ENCODE results near the gene MISP.
"Not testable (repeated sequence)": the region's sequence is repeated elsewhere in the genome, so short reads cannot be mapped to it uniquely, and the experiment has no call there.

MISP gene

DNA sequence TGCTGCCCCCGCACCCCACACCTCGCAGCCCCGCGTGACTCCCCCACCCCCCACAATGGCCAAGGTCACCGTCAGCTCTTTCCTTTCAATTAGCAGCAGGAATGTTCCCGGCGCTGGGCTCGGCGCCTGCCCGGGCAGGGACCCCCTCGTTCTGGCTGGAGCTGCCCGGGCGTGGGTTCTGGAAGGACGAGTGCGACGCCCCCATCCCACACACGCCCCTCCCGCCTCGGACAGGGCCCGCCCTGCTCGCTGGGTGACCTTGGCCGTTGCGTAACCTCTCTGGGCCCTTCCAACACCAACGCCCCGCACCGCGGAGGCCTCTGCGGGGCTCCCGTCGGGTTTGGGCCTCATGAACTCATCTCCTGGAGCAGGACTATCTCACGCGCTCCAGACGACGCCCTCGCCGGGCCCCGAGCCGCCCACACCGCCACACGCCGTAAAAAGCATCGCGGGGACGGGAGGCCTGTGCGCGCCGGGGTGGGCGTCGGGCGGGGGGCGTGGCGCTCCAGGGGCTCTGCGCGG lies 31.9 kb upstream of the MISP start:
- peaks cover 7 to 8% of the 10 kb centered on the region in 2 donors for H3K9me3 Mint-ChIP-seq
- peaks cover 41 to 53% of the 10 kb centered on the region in 2 donors for H3K27me3 Mint-ChIP-seq
- DNase-seq = no peak
- no peak overlapping the region for H3K4me3 Mint-ChIP-seq
- H3K4me1 Mint-ChIP-seq = peaks cover 15 to 26% of the 10 kb centered on the region in 2 donors
- peaks cover 8 to 9% of the 10 kb centered on the region in 2 donors for H3K36me3 Mint-ChIP-seq
- H3K27ac Mint-ChIP-seq = no peak overlapping the region
- no peak for ATAC-seq (replicated peaks)

DNA sequence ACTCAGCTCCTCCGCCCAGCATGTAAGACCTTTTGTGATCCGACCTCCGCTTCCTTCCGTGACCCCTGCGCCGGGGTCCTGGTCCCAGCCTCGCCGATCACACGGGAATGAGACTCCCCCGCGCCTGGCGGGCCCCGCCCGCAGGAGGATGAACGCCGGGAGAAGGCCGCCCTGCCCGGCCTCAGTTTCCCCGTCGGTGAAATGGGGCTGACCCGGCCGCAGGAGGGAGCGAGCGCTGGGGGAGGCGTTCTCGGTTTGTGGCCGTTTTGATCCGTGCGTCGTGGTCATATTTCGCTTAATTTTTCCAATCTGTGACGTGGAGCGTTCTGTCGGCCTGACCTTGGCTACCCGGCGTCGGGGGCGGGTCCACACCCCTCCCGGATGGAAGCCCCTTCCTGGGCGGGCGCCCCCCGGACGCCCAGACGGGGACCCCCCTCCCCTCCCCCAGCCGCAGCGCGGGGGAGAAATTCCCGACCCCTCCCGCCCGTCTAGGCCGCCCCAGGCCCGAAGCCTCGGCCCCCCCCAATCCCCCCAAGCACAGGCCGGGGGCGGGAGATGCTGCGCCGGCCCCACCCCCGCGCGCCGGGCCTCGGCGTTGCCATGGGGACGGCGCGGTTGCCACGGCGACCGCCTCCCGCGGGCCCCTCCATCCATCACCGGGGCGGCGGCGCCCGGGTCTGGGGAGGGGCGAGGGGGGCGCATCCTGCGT lies 31.1 kb upstream of the MISP start:
- no peak for ATAC-seq (replicated peaks)
- H3K27ac Mint-ChIP-seq = no peak overlapping the region
- no peak for DNase-seq
- H3K27me3 Mint-ChIP-seq = peaks cover 41 to 53% of the 10 kb centered on the region in 2 donors
- peaks cover 15 to 26% of the 10 kb centered on the region in 2 donors for H3K4me1 Mint-ChIP-seq
- no peak overlapping the region for H3K4me3 Mint-ChIP-seq
- peaks cover 7 to 8% of the 10 kb centered on the region in 2 donors for H3K9me3 Mint-ChIP-seq
- H3K36me3 Mint-ChIP-seq = peaks cover 8 to 9% of the 10 kb centered on the region in 2 donors

DNA sequence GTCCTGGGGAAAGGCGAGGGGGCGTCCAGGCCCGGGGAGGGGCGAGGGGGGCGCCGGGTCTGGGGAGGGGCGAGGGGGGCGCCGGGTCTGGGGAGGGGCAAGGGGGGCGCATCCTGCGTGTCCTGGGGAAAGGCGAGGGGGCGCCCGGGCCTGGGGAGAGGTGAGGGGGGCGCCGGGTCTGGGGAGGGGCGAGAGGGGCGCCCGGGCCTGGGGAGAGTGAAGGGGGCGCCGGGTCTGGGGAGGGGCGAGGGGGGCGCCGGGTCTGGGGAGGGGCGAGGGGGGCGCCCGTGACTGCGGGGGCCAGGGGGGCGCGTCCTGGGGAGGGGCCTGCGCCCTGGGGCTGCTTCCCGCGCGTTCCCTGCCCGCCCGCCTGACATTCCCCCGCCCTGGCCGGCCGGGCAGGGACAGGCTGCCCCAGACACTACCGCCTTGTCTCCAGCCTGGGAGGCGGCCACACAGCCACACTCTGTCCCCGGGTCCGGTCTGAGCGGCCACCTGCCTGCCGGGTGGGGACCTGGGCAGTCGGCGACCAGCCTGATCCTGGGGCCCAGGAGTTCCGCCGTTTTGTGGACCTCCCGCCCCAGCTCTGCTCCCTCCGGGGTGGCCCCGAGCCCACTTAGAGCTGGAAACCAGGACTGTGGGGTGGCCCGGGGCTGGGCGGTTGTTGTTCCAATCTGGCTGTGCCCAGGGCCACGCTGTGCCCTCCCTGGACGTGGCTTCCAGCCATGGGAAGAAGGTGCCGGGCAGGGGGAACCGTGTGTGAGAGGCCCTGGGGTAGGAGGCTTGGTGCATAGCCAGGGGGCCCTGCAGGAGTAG lies 30.4 kb upstream of the MISP start:
- Mint-ChIP-seq H3K27ac (no peak overlapping the region), H3K36me3 (peaks cover 4 to 5% of the 10 kb centered on the region in 2 donors), H3K9me3 (peaks cover 4% of the 10 kb centered on the region in 2 donors), H3K4me1 (peaks cover 15 to 26% of the 10 kb centered on the region in 2 donors), H3K27me3 (peaks cover 36 to 49% of the 10 kb centered on the region in 2 donors), H3K4me3 (no peak overlapping the region)
- no peak for DNase-seq
- ATAC-seq (replicated peaks) = no peak

DNA sequence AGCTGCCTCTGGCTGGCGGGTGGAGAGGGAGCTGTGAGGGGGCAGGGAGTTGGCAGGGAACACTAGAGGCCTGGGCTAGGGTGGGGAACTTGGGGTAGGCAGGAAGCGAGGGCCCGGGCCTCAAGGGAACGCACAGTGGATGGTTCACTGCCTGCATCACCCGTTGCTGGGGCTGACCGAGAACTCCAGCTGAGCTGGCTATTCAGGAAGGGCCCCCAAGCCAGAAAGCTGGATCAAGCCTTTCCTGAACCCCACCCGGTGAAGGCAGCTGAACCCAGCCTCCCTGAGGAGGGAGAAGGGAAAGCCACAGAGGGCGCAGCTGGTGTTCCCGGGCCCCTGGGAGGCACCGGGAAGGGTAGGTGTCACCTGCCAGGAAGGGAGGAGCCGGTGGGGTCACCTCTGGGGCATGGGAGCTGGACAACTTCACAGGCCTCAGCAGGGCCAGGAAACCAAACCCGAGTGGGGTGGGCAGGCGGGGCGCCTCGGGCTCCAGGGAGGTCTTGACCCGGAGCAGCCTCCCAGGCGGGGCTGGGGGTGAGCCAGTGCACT lies 28.3 kb upstream of the MISP start:
- H3K27me3 Mint-ChIP-seq = peaks cover 37 to 41% of the 10 kb centered on the region in 2 donors
- no peak for DNase-seq
- ATAC-seq (replicated peaks) = peak; percentile 58 to 74
- peak overlapping the region in 1 of 2 donors; percentile 57 for H3K4me3 Mint-ChIP-seq
- H3K9me3 Mint-ChIP-seq = no peaks in the 10 kb centered on the region
- H3K27ac Mint-ChIP-seq = no peak overlapping the region
- H3K36me3 Mint-ChIP-seq = no peaks in the 10 kb centered on the region
- peaks cover 17 to 26% of the 10 kb centered on the region in 2 donors for H3K4me1 Mint-ChIP-seq

DNA sequence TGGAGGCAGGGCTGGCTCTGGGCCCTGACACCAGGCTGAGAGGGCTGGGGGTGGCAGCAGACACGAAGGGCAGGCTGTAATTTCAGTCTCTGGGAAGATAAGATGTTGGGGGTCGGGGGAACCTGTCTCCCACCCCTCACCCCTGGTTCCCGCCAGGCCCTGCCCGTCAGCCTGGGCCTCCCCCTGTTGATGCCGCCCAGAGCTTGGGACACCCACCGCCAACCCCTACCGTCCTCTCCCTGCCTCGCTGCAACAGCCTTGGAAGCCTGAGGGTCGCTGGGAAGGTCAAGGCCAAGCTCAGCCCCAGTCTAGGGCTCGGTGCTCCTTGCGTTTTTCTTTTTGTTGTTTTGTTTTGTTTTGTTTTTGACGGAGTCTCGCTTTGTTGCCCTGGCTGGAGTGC lies 27.7 kb upstream of the MISP start:
- Mint-ChIP-seq H3K4me1 (peaks cover 17 to 22% of the 10 kb centered on the region in 2 donors), H3K9me3 (no peaks in the 10 kb centered on the region), H3K27me3 (peaks cover 31 to 38% of the 10 kb centered on the region in 2 donors), H3K4me3 (no peak overlapping the region), H3K27ac (no peak overlapping the region), H3K36me3 (no peaks in the 10 kb centered on the region)
- DNase-seq (no peak), ATAC-seq (replicated peaks) (no peak)

DNA sequence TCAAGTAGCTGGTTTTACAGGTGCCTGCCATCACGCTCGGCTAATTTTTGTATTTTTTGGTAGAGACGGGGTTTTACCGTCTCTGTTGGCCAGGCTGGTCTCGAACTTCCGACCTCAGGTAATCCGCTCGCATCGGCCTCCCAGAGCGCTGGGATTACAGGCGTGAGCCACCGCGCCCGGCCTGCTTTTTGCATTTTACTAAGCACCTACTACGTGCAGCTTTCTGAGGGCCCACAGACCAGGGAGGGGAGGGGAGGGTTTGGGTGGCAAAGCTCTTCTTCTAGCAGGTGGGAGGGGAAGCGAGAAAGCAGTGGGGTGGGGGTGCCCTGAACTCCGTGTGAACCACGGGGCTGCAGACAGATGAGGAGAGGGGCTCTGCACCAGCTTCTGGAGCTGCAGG lies 27.2 kb upstream of the MISP start:
- Mint-ChIP-seq H3K27ac (no peak overlapping the region), H3K27me3 (peaks cover 26 to 33% of the 10 kb centered on the region in 2 donors), H3K4me1 (peaks cover 13 to 17% of the 10 kb centered on the region in 2 donors), H3K36me3 (no peaks in the 10 kb centered on the region), H3K9me3 (no peaks in the 10 kb centered on the region), H3K4me3 (no peak overlapping the region)
- no peak for DNase-seq
- ATAC-seq (replicated peaks) = no peak

DNA sequence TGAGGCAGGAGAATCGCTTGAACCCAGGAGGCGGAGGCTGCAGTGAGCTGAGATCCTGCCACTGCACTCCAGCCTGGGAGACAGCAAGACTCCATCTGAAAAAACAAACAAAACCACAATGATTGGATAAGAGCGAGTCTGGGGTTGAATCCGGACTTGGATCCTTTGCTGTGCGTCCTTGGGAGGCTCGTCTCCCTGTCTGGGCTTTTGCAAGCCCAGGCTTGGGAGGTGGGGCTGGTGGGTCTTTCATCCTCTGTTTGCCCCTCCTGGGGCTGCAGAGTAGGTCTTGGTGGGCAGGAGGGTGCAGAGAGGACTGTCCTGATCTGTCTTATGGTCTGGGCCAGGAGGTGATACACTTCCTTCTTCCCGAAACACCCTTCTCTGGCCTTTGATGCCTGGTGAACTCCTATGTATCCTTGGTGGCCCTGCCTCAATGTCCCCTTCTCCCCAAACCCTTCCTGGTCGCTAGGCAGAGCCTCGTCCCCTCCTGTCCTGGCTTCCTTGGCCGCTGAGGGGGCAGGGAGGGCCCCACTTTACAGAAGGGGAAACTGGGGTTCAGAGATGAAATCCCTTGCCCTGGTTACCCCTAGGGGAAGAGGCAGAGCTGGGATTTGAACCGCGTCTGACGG lies 25.3 kb upstream of the MISP start:
- H3K27me3 Mint-ChIP-seq = peaks cover 21 to 22% of the 10 kb centered on the region in 2 donors
- ATAC-seq (replicated peaks) = no peak

DNA sequence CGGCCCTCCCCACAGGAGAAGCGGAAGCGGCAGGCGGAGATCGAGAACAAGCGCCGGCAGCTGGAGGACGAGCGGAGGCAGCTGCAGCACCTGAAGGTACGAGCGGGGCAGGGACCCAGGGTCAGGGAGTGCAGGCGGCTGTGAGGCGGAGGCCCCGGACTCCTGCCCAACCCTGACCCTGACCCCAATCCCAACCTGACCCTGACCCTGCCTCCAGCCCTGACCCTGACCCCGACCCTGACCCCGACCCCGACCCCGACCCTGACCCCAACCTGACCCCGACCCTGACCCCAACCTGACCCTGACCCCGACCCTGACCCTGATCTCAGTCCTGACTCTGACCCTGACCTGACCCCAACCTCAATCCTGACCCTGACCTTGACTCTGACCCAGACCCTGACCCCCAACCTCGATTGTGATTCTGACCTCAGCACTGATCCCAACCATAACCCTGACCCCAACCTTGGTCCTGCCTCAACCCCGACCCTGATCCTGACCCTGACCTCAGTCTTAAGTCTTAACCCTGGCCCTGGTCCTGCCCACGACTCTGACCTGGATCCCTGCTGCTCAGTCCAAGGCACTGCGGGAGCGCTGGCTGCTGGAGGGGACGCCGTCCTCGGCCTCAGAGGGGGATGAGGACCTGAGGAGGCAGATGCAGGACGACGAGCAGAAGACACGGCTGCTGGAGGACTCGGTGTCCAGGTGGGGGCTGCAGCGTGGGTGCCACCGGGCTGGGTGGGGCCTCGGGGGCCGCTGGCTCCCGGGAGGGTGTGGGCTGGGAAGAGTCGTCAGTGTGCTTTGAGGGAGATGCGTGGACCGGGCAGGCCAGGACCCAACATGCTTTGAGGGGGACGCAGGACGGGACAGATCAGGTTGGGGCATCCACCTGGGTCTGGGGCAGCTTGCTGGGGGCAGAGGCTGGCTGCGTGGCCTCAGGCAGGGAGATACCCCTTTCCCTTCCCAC lies 23.6 kb upstream of the MISP start:
- ATAC-seq (replicated peaks) = no peak
- H3K27ac Mint-ChIP-seq = no peak overlapping the region

More for the DNA sequence above, 25.3 kb upstream of the MISP start:
- H3K36me3 Mint-ChIP-seq = no peaks in the 10 kb centered on the region
- H3K9me3 Mint-ChIP-seq = no peaks in the 10 kb centered on the region
- peaks cover 13 to 15% of the 10 kb centered on the region in 2 donors for H3K4me1 Mint-ChIP-seq
- peak overlapping the region; percentile 9 for H3K27ac Mint-ChIP-seq
- DNase-seq = no peak
- H3K4me3 Mint-ChIP-seq = no peak overlapping the region

DNA sequence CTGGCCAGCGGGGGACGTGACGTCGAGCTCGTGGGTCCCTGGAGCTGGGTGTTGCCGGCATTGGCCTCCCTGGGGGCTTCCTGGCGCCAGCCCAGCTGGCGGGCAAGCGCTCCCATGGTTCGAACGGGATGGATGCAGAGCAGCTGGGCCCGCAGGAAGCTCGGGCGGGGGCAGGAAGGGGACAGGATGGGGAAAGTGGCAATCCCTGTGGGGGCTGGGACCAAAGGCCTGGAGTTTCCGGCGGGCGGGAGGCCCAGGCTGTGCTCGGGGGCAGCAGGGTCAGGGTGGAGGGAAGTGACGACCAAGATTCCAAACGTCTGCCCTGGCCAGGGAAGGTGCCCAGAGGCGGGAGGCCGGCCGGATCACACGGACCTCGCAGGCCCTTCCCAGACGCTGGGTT lies 22.9 kb upstream of the MISP start:
- Mint-ChIP-seq H3K4me1 (peaks cover 7 to 8% of the 10 kb centered on the region in 2 donors), H3K9me3 (no peaks in the 10 kb centered on the region), H3K27me3 (peaks cover 13 to 16% of the 10 kb centered on the region in 2 donors), H3K36me3 (no peaks in the 10 kb centered on the region), H3K4me3 (no peak overlapping the region), H3K27ac (no peak overlapping the region)
- no peak for ATAC-seq (replicated peaks)
- no peak for DNase-seq

More for the DNA sequence above, 23.6 kb upstream of the MISP start:
- Mint-ChIP-seq H3K9me3 (no peaks in the 10 kb centered on the region), H3K36me3 (no peaks in the 10 kb centered on the region), H3K27me3 (peaks cover 16 to 17% of the 10 kb centered on the region in 2 donors), H3K4me3 (no peak overlapping the region), H3K4me1 (peaks cover 13 to 14% of the 10 kb centered on the region in 2 donors)
- DNase-seq = no peak

DNA sequence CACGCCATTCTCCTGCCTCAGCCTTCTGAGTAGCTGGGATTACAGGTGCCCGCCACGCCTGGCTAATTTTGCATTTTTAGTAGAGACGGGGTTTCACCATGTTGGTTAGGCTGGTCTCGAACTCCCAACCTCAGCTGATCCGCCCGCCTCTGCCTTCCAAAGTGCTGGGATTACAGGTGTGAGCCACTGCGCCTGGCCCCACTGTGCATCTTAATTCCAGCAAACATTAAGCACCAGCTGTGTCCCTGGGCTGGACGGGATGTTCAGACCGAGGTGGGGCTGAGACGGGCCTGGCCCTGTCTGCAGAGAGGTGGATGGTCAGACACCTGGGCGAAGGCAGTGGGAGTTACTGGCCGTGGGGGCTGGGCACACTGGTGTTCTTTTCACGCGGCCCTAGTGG lies 21.3 kb upstream of the MISP start:
- H3K4me3 Mint-ChIP-seq, DNase-seq, H3K9me3 Mint-ChIP-seq, H3K27ac Mint-ChIP-seq, H3K36me3 Mint-ChIP-seq: not testable (repeated sequence)
- peaks cover 17 to 21% of the 10 kb centered on the region in 2 donors for H3K27me3 Mint-ChIP-seq
- peak in 1 of 2 donors; percentile 4 for ATAC-seq (replicated peaks)
- peaks cover 5 to 11% of the 10 kb centered on the region in 2 donors for H3K4me1 Mint-ChIP-seq

DNA sequence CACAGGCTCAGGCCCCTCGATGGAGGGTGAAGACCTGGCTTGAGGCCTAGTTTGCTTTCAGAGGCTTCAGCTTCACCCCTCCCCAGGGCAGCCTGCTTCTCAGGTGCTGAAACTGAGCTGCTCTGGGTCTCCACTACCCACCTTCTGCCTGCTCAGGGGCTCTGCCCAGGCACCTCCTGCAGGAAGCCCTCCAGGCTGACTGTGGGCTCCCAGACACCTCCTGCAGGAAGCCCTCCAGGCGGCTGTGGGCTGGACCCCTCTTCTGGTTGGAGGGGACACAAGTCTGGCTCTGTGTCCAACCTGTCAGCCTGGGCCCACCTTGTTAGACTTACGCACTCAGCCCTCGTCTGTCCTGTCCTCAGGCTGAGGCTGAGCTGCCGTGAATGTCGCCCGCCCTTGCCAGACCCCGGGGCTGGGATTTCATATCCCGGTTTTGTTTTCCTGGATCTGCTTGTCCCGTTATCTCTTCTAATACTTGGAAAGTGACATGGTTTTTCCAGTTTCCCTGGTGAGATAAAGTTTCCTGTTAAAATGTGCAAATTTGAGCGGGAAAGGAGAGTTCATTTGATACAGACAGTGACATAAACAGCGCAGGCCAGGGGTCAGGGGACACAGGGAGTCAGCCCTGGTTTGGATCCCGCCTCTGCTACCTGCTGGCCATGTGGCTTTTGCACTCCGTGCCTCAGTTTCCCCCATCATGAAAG lies 20.8 kb upstream of the MISP start:
- Mint-ChIP-seq H3K36me3 (no peaks in the 10 kb centered on the region), H3K9me3 (no peaks in the 10 kb centered on the region), H3K27me3 (peaks cover 17 to 21% of the 10 kb centered on the region in 2 donors), H3K4me1 (peaks cover 5 to 11% of the 10 kb centered on the region in 2 donors), H3K4me3 (no peak overlapping the region), H3K27ac (no peak overlapping the region)
- no peak for DNase-seq
- ATAC-seq (replicated peaks) = peak in 1 of 2 donors; percentile 24

DNA sequence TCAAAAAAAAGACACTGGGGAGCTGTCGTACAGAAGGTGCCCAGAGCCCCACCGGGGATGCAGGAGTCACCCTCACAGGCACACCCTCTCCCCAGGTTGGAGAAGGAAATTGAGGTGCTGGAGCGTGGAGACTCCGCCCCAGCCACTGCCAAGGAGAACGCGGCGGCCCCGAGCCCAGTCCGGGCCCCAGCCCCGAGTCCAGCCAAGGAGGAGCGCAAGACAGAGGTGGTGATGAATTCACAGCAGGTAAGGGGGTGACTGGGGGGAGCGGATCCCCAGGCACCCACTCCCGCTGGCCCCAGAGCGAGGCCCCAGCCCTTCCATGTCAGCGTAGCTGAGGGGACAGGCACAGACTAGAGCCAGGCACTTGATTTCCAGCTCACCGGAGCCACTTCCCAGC lies 19.9 kb upstream of the MISP start:
- H3K27me3 Mint-ChIP-seq = peaks cover 17 to 21% of the 10 kb centered on the region in 2 donors
- no peak for DNase-seq
- H3K9me3 Mint-ChIP-seq = no peaks in the 10 kb centered on the region
- no peak for ATAC-seq (replicated peaks)
- H3K4me3 Mint-ChIP-seq = no peak overlapping the region
- no peaks in the 10 kb centered on the region for H3K36me3 Mint-ChIP-seq
- peaks cover 5 to 11% of the 10 kb centered on the region in 2 donors for H3K4me1 Mint-ChIP-seq
- no peak overlapping the region for H3K27ac Mint-ChIP-seq
